ENCODE measurements around the gene TOP3A.

TOP3A gene

GRCh38 chr17:18231164-18231563, 83.6 kb downstream of the TOP3A start:
- no peak overlapping the region for H3K27ac ChIP-seq (ENCODE audit: low read depth, low read length)
- H2AFZ ChIP-seq (ENCODE audit: low read length, unreplicated experiment) = no peak overlapping the region
- H3K79me2 ChIP-seq (ENCODE audit: control insufficient read depth, insufficient read depth, low read length, unreplicated experiment) = peaks cover 38% of the 10 kb centered on the region
- H3K4me1 ChIP-seq (ENCODE audit: control insufficient read depth, insufficient read depth, low read length, unreplicated experiment) = peaks cover 21% of the 10 kb centered on the region
- H3K36me3 ChIP-seq (ENCODE audit: insufficient read depth, low read length) = no peaks in the 10 kb centered on the region
- no peak overlapping the region for H3K4me3 ChIP-seq (ENCODE audit: low read depth, low read length)
- no peaks in the 10 kb centered on the region for H3K27me3 ChIP-seq (ENCODE audit: insufficient read depth, low read length)

- Histone ChIP-seq H3K27me3 (ENCODE audit: insufficient read depth, low read length) (no peaks in the 10 kb centered on the region), H3K36me3 (ENCODE audit: insufficient read depth, low read length) (no peaks in the 10 kb centered on the region), H2AFZ (ENCODE audit: low read length, unreplicated experiment) (no peak overlapping the region), H3K27ac (ENCODE audit: low read depth, low read length) (no peak overlapping the region), H3K79me2 (ENCODE audit: control insufficient read depth, insufficient read depth, low read length, unreplicated experiment) (peaks cover 42% of the 10 kb centered on the region), H3K4me3 (ENCODE audit: low read depth, low read length) (no peak overlapping the region), H3K4me1 (ENCODE audit: control insufficient read depth, insufficient read depth, low read length, unreplicated experiment) (peaks cover 14% of the 10 kb centered on the region)
Measured at GRCh38 chr17:18230288-18231141, 84.3 kb downstream of the TOP3A start.

- no peaks in the 10 kb centered on the region for H3K36me3 ChIP-seq (ENCODE audit: insufficient read depth, low read length)
- no peaks in the 10 kb centered on the region for H3K27me3 ChIP-seq (ENCODE audit: insufficient read depth, low read length)
- no peak overlapping the region for H3K27ac ChIP-seq (ENCODE audit: low read depth, low read length)
- H3K4me1 ChIP-seq (ENCODE audit: control insufficient read depth, insufficient read depth, low read length, unreplicated experiment) = peaks cover 10% of the 10 kb centered on the region
- H3K4me3 ChIP-seq (ENCODE audit: low read depth, low read length) = no peak overlapping the region
- H3K79me2 ChIP-seq (ENCODE audit: control insufficient read depth, insufficient read depth, low read length, unreplicated experiment) = peaks cover 42% of the 10 kb centered on the region
- H2AFZ ChIP-seq (ENCODE audit: low read length, unreplicated experiment) = no peak overlapping the region
Measured at GRCh38 chr17:18229771-18230170, 85.0 kb downstream of the TOP3A start.

- Histone ChIP-seq H3K4me3 (ENCODE audit: low read depth, low read length) (no peak overlapping the region), H3K27ac (ENCODE audit: low read depth, low read length) (no peak overlapping the region), H3K27me3 (ENCODE audit: insufficient read depth, low read length) (no peaks in the 10 kb centered on the region), H3K79me2 (ENCODE audit: control insufficient read depth, insufficient read depth, low read length, unreplicated experiment) (peaks cover 42% of the 10 kb centered on the region), H2AFZ (ENCODE audit: low read length, unreplicated experiment) (no peak overlapping the region), H3K4me1 (ENCODE audit: control insufficient read depth, insufficient read depth, low read length, unreplicated experiment) (peaks cover 15% of the 10 kb centered on the region), H3K36me3 (ENCODE audit: insufficient read depth, low read length) (no peaks in the 10 kb centered on the region)
Measured at GRCh38 chr17:18229254-18229653, 85.5 kb downstream of the TOP3A start.

GRCh38 chr17:18228176-18228682, 86.6 kb downstream of the TOP3A start:
- Histone ChIP-seq H3K27ac (ENCODE audit: low read depth, low read length) (no peak overlapping the region), H3K79me2 (ENCODE audit: control insufficient read depth, insufficient read depth, low read length, unreplicated experiment) (peaks cover 42% of the 10 kb centered on the region), H3K4me3 (ENCODE audit: low read depth, low read length) (no peak overlapping the region), H2AFZ (ENCODE audit: low read length, unreplicated experiment) (no peak overlapping the region), H3K4me1 (ENCODE audit: control insufficient read depth, insufficient read depth, low read length, unreplicated experiment) (peaks cover 19% of the 10 kb centered on the region), H3K27me3 (ENCODE audit: insufficient read depth, low read length) (no peaks in the 10 kb centered on the region), H3K36me3 (ENCODE audit: insufficient read depth, low read length) (no peaks in the 10 kb centered on the region)

DNA sequence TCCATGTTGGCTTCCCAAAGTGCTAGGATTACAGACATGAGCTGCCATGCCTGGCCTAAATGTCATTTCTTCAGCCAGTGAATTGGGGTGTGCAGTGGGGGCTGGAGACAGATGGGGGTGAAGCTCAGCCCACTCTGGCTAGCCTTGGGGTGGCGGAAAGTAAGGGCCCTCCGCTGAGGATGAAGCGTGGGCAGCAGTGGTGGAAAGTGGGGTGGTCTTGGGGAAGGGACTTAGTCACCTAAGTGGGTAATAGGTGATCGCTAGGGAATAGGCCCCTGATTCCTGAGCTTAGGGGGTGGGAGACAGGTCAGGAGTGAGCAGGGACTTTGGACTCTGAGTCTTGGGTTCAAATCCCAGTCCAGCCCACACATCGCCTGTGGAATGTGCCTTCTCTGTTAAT, 87.2 kb downstream of the TOP3A start:
- H2AFZ ChIP-seq (ENCODE audit: low read length, unreplicated experiment) = no peak overlapping the region
- peaks cover 42% of the 10 kb centered on the region for H3K79me2 ChIP-seq (ENCODE audit: control insufficient read depth, insufficient read depth, low read length, unreplicated experiment)
- H3K4me3 ChIP-seq (ENCODE audit: low read depth, low read length) = no peak overlapping the region; the same call in 1 of the 2 replicates
- no peaks in the 10 kb centered on the region for H3K36me3 ChIP-seq (ENCODE audit: insufficient read depth, low read length)
- no peaks in the 10 kb centered on the region for H3K27me3 ChIP-seq (ENCODE audit: insufficient read depth, low read length)
- no peak overlapping the region for H3K27ac ChIP-seq (ENCODE audit: low read depth, low read length)
- H3K4me1 ChIP-seq (ENCODE audit: control insufficient read depth, insufficient read depth, low read length, unreplicated experiment) = peaks cover 19% of the 10 kb centered on the region

DNA sequence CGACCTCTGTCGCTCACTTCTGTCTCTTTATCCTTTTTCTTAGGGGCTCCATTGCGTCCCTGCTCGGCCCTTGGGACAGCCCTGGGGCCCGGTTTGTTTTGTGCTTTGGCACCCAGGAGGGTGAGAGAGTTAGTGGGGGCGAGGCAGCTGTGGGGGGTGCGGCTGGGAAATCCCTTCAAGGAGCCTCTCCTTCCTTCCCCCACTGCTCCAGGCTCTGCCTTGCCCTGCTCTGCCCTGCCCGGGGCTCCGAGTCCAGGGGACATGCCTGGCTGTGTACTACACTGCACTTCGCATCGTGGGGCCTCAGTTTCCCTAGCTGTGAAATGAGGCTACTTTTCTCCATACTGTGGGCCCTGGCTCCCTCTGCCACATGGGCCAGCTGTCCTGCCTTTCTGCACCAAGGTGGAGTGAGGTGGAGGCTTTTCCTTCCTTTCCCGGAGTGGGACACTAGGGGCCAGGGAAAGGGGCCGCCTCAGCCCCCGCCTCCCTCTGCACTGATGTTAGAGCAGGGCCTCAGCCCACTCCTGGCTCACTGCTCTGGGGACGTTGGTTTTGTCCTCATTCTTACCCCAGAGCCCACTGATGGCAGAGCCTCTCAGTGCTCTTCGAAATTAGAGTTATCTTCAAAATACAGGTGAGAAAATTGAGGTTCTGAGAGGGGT, 88.4 kb downstream of the TOP3A start:
- Histone ChIP-seq H3K79me2 (ENCODE audit: control insufficient read depth, insufficient read depth, low read length, unreplicated experiment) (peaks cover 42% of the 10 kb centered on the region), H2AFZ (ENCODE audit: low read length, unreplicated experiment) (peak overlapping the region; percentile 90)

DNA sequence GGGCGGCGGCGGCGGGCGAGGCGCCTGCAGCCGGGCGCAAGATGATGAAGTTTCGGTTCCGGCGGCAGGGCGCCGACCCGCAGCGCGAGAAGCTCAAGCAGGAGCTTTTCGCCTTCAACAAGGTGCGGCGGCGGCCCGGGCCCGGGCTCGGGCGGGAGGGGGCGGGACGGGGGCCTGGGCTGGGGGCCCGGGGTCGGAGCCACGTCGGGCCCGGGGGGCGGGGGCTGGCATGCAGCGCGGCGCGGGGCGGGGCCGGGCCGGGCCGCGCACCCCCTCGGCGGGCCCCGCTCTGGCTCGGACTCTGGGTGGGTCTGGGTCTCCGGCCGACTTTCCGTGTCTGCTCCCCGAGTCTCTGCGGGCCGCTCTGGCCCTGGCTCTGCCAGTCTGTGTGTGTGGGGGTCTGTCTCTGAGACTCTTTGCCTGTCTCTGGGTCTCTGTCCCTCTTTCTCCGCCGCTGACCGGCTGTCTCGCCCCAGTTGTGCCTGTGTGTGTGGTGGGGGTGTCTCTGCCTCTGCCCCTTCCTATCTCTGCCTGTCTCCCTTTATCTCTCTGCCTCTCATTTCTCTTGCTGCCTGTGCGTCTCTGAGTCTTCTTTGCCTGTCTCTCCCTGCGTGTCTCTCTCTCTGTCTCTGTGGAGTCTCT, 89.0 kb downstream of the TOP3A start:
- Histone ChIP-seq H3K79me2 (ENCODE audit: control insufficient read depth, insufficient read depth, low read length, unreplicated experiment) (peaks cover 42% of the 10 kb centered on the region), H3K27ac (ENCODE audit: low read depth, low read length) (no peak overlapping the region), H3K36me3 (ENCODE audit: insufficient read depth, low read length) (no peaks in the 10 kb centered on the region), H3K27me3 (ENCODE audit: insufficient read depth, low read length) (no peaks in the 10 kb centered on the region), H2AFZ (ENCODE audit: low read length, unreplicated experiment) (peak overlapping the region; percentile 90), H3K4me1 (ENCODE audit: control insufficient read depth, insufficient read depth, low read length, unreplicated experiment) (peaks cover 29% of the 10 kb centered on the region), H3K4me3 (ENCODE audit: low read depth, low read length) (peak overlapping the region; percentile 79)

More for the DNA sequence above, 88.4 kb downstream of the TOP3A start:
- H3K36me3 ChIP-seq (ENCODE audit: insufficient read depth, low read length) = no peaks in the 10 kb centered on the region
- H3K4me3 ChIP-seq (ENCODE audit: low read depth, low read length) = peak overlapping the region; percentile 79
- H3K27me3 ChIP-seq (ENCODE audit: insufficient read depth, low read length) = no peaks in the 10 kb centered on the region
- peaks cover 22% of the 10 kb centered on the region for H3K4me1 ChIP-seq (ENCODE audit: control insufficient read depth, insufficient read depth, low read length, unreplicated experiment)
- no peak overlapping the region for H3K27ac ChIP-seq (ENCODE audit: low read depth, low read length)

- Histone ChIP-seq H3K27ac (ENCODE audit: low read depth, low read length) (peak within 1 kb of the TSS; percentile 68), H3K36me3 (ENCODE audit: insufficient read depth, low read length) (no peaks in the 10 kb centered on the region), H3K27me3 (ENCODE audit: insufficient read depth, low read length) (no peaks in the 10 kb centered on the region)
Measured at GRCh38 chr17:18225121-18225641, 89.6 kb downstream of the TOP3A start, which contains the start of gene LLGL1. Gene LLGL1 (plus strand): TSS chr17:18225635. CDS start chr17:18225683, 48 bp downstream.

GRCh38 chr17:18224387-18225120, 90.2 kb downstream of the TOP3A start:
- Histone ChIP-seq H3K27ac (ENCODE audit: low read depth, low read length) (peak overlapping the region; percentile 68), H3K79me2 (ENCODE audit: control insufficient read depth, insufficient read depth, low read length, unreplicated experiment) (peaks cover 37% of the 10 kb centered on the region)

More at GRCh38 chr17:18225121-18225641, 89.6 kb downstream of the TOP3A start, which contains the start of gene LLGL1:
- Histone ChIP-seq H3K79me2 (ENCODE audit: control insufficient read depth, insufficient read depth, low read length, unreplicated experiment) (peaks cover 42% of the 10 kb centered on the region), H3K4me3 (ENCODE audit: low read depth, low read length) (peak within 1 kb of the TSS; percentile 79), H3K4me1 (ENCODE audit: control insufficient read depth, insufficient read depth, low read length, unreplicated experiment) (peaks cover 34% of the 10 kb centered on the region), H2AFZ (ENCODE audit: low read length, unreplicated experiment) (peak within 1 kb of the TSS; percentile 90)

More at GRCh38 chr17:18224387-18225120, 90.2 kb downstream of the TOP3A start:
- Histone ChIP-seq H3K4me1 (ENCODE audit: control insufficient read depth, insufficient read depth, low read length, unreplicated experiment) (peaks cover 35% of the 10 kb centered on the region), H3K4me3 (ENCODE audit: low read depth, low read length) (peak overlapping the region; percentile 48), H2AFZ (ENCODE audit: low read length, unreplicated experiment) (peak overlapping the region; percentile 72), H3K36me3 (ENCODE audit: insufficient read depth, low read length) (no peaks in the 10 kb centered on the region), H3K27me3 (ENCODE audit: insufficient read depth, low read length) (no peaks in the 10 kb centered on the region)

Data from ACC112 (cell line).